Measurements from ENCODE around the gene MS4A13. TPM values are rescaled to one million over a fixed set of nuclear protein-coding genes. Genes with fewer than 3 reads are reported as not detected.

The MS4A13 gene
- not detected for total RNA-seq

- H3K27ac ChIP-seq, result no peak within 1 kb of the TSS
- H3K4me1 ChIP-seq, result peaks cover 0 to 8% (median 2%) of the 10 kb centered on the region in 4 donors
- H3K27me3 ChIP-seq, result no peaks in the 10 kb centered on the region
- WGBS, 2 donors, result 90 to 96% methylated on average over 23 to 29 of the region's 29 CpGs
- TF ChIP-seq EP300 (IDR thresholded peaks at IDR 0.05) (no peak), POLR2A (IDR thresholded peaks at IDR 0.05) (no peak), CTCF (IDR thresholded peaks at IDR 0.05) (no peak), POLR2AphosphoS5 (IDR thresholded peaks at IDR 0.05) (no peak)
- no peak for ATAC-seq (ENCODE audit: low FRiP score in 2 of 2)
- peaks cover 0 to 1% (median 0%) of the 10 kb centered on the region in 4 donors for H3K9me3 ChIP-seq
- DNase-seq, result peak in 1 of 2 donors; percentile 72
- no peaks in the 10 kb centered on the region for H3K36me3 ChIP-seq
- no peak within 1 kb of the TSS for H3K4me3 ChIP-seq
Measured at GRCh38 chr11:60515144-60515855, at the start of gene MS4A13. Gene MS4A13, plus strand, starts transcription at chr11:60515392. Its CDS starts 2,692 bp downstream, at chr11:60518084.

GRCh38 chr11:60468829-60469228, 46.4 kb upstream of the MS4A13 start:
- no peak for DNase-seq
- no peak for ATAC-seq (ENCODE audit: low FRiP score in 2 of 2)
- Histone ChIP-seq H3K4me1 (no peaks in the 10 kb centered on the region), H3K36me3 (no peaks in the 10 kb centered on the region), H3K4me3 (no peak overlapping the region), H3K9me3 (no peaks in the 10 kb centered on the region), H3K27me3 (no peaks in the 10 kb centered on the region), H3K27ac (no peak overlapping the region)
- no peak for TF ChIP-seq CTCF (IDR thresholded peaks at IDR 0.05)
- no peak for TF ChIP-seq EP300 (IDR thresholded peaks at IDR 0.05)
- TF ChIP-seq POLR2AphosphoS5 (IDR thresholded peaks at IDR 0.05), result no peak
- no peak for TF ChIP-seq POLR2A (IDR thresholded peaks at IDR 0.05)
- WGBS, 2 donors, result 72 to 75% methylated on average over 2 of the region's 2 CpGs

- no peaks in the 10 kb centered on the region for H3K9me3 ChIP-seq
- no peaks in the 10 kb centered on the region for H3K4me1 ChIP-seq
- H3K27ac ChIP-seq, result no peak overlapping the region
- 54 to 71% methylated on average over 2 of the region's 2 CpGs for WGBS, 2 donors
- no peaks in the 10 kb centered on the region for H3K27me3 ChIP-seq
- DNase-seq (no peak), ATAC-seq (ENCODE audit: low FRiP score in 2 of 2) (no peak)
- no peak overlapping the region for H3K4me3 ChIP-seq
- TF ChIP-seq CTCF (IDR thresholded peaks at IDR 0.05), result no peak
- no peak for TF ChIP-seq POLR2A (IDR thresholded peaks at IDR 0.05)
- no peak for TF ChIP-seq EP300 (IDR thresholded peaks at IDR 0.05)
- TF ChIP-seq POLR2AphosphoS5 (IDR thresholded peaks at IDR 0.05), result no peak
- H3K36me3 ChIP-seq, result no peaks in the 10 kb centered on the region
Measured at GRCh38 chr11:60469723-60470122, 45.5 kb upstream of the MS4A13 start.

GRCh38 chr11:60477035-60477445, 38.2 kb upstream of the MS4A13 start:
- no peak overlapping the region for H3K4me3 ChIP-seq
- 45 to 52% methylated on average over 6 of the region's 6 CpGs for WGBS, 2 donors
- H3K36me3 ChIP-seq, result no peaks in the 10 kb centered on the region
- H3K9me3 ChIP-seq, result no peaks in the 10 kb centered on the region
- ATAC-seq (ENCODE audit: low FRiP score in 2 of 2) (no peak), DNase-seq (no peak)
- H3K27me3 ChIP-seq, result no peaks in the 10 kb centered on the region
- TF ChIP-seq POLR2A (IDR thresholded peaks at IDR 0.05) (no peak), POLR2AphosphoS5 (IDR thresholded peaks at IDR 0.05) (no peak), CTCF (IDR thresholded peaks at IDR 0.05) (no peak), EP300 (IDR thresholded peaks at IDR 0.05) (no peak)
- no peaks in the 10 kb centered on the region for H3K4me1 ChIP-seq
- H3K27ac ChIP-seq, result no peak overlapping the region

- peak in 1 of 2 donors; percentile 24 for DNase-seq
- Histone ChIP-seq H3K4me3 (no peak overlapping the region), H3K27me3 (no peaks in the 10 kb centered on the region), H3K4me1 (no peaks in the 10 kb centered on the region), H3K36me3 (no peaks in the 10 kb centered on the region), H3K27ac (no peak overlapping the region), H3K9me3 (no peaks in the 10 kb centered on the region)
- no peak for TF ChIP-seq CTCF (IDR thresholded peaks at IDR 0.05)
- no peak for TF ChIP-seq EP300 (IDR thresholded peaks at IDR 0.05)
- TF ChIP-seq POLR2AphosphoS5 (IDR thresholded peaks at IDR 0.05), result no peak
- TF ChIP-seq POLR2A (IDR thresholded peaks at IDR 0.05), result no peak
- peak in 1 of 2 donors; percentile 77 for ATAC-seq (ENCODE audit: low FRiP score in 2 of 2)
- 31 to 38% methylated on average over 2 of the region's 2 CpGs for WGBS, 2 donors
Measured at GRCh38 chr11:60482361-60482760, 32.8 kb upstream of the MS4A13 start.
